HG03103 (cell line): Measurements from ENCODE around the gene LAMB2.
A peak's percentile ranks its signal among the peaks of the same experiment; 100 is the strongest.

ENCODE experiments used
- ATAC-seq: cut with Tn5 transposase; IDR thresholded peaks from one replicate; pipeline ENCODE4 v1.9.1; 2021; ENCODE audit warnings: low read depth; ENCODE audit not compliant: unreplicated experiment

The LAMB2 gene

DNA sequence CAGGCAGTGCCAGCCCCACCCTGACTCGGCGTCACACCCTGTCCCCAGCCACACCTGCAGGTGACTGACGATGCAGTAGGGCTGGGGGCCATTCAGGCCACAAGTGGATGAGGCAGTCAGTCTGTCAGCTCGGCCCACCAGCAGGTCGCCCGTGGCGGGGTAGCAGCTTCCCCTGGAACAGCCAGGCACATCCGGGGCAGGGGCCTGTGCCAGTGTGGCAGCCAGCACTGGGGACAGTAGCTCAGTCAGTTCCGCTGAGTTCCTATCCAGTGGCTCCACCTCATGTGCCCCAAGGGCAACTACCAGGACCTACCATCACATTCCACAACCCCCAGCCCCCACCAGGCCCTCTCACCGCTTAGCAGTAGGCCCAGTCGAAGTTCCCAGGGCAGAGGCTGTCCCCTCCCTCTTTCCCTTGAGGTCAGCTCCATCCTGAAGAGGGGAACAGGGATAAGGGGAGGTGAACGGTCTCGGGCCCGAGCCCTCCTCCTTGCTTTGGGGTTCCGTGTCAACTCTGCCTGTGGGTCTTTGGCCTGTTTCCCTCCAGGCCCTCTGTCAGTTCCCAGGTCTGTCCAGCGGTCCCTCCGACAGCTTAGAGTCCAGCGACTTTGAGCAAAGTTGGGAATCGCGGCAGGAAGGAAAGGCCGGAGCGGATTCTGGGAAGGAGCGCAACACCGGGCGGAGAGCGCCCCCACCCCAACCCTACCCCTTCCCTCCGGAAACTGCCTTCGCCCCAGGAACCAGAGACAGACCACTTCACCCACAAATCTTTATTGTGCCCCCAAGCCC is at the start of gene LAMB2:
Gene LAMB2 (minus strand): TSS at position 614 of the 789 bp plus-strand sequence. CDS start 183 bp downstream, at position 431.
- no peak for ATAC-seq

DNA sequence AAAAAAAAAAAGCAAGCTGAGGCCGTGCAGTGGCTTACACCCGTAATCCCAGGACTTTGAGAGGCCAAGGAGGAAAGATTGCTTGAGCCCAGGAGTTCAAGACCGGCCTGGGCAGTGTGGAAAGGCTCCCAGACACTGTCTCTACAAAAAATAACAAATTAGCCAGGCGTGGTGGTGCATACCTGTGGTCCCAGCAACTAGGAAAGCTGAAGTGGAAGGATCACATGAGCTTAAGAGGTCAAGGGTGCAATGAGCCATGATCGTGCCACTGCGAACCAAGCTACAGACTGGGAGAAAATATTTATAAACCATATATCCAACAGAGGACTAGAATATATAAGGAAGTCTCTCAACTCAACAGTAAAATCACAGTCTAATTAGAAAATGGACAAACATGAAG is 48.5 kb upstream of the LAMB2 start:
- ATAC-seq, result no peak

DNA sequence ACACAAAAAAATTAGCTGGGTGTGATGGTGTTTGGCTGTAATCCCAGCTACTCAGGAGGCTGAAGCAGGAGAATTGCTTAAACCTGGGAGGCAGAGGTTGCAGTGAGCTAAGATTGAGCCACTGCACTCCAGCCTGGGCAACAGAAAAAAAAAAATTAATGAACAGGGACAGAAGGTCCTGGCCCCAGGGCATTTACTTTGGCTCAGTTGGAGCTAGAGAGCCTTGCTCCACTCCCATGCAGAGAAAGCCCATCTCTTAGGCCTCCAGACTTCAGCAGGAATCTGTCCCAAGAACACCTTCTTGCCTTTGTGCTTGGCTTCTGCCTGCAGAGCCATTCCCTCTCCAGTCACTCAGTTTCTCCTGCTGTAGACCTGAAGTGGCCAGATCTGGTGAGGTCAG is 47.3 kb upstream of the LAMB2 start:
- ATAC-seq, result no peak

DNA sequence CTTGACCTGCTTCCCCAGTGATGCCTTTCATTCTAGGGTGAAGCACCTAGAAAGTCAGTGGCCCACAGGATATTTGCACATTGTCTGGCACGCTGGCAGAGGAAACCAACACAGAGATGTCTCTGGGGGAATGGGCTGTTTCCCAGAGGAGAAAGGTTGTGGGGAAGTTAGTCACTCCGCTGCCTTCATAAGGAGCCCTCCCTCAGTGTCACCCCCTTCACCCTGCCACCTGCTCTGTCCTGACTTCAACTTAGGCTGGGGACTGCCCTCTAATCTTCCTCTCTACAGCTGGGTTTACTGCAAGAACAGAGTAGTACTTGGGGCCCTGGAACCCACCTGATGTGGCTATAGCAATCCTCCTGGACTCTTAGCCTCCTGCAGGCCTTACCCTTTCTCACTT is 44.2 kb upstream of the LAMB2 start:
- no peak for ATAC-seq

DNA sequence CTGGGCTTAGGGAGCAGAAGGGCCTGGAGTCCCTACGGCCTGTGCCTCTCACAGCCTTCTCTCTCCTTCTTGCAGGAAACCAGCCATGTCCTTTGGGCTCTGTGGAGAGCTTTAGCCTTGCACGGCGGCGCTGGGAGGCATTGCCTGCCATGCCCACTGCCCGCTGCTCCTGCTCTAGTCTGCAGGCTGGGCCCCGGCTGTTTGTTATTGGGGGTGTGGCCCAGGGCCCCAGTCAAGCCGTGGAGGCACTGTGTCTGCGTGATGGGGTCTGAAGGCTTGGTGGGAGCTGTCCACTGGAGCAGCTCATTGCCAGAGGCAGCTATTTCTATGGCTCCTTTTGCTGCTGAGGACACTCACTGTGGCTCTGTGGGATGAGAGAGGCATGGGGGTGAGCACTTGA is 42.7 kb upstream of the LAMB2 start:
- ATAC-seq, result no peak

DNA sequence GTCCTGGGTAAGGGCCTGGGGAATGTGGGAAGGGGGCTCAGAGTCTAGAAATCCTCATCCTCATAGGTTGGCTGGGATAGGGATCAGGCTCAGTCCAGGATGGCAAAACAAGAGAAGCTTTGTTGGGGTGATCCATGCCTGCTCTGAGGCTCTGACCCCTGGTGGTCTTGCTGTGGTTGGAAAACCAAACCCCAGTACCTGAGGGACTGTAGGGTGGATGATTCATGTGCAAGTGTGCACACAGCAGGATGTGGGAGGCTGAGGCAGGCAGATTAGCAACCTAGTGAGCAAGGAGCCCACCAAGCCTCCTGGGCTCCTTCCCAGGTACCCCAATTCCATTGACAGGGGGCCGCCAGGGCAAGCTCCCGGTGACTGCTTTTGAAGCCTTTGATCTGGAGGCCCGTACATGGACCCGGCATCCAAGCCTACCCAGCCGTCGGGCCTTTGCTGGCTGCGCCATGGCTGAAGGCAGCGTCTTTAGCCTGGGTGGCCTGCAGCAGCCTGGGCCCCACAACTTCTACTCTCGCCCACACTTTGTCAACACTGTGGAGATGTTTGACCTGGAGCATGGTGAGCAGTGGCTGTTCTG is 41.6 kb upstream of the LAMB2 start:
- ATAC-seq, result no peak

DNA sequence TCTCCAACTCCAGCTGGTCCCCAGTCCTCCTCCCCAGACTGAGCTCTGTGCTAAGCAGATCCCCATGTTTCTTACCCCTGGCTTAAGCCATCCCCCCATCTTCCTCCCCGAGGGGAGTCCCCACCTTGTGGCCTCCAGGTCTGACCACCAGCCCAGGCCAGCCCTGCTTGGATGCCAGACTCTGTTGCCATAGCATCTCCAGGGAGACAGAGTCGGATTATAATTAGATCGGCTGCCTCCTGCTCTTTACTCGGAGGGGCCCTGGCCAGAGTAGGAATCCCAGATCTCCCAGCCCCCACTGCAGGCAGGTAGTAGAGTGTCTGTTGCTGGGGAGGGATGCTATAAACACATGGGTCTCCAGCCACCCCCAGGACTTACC is 40.9 kb upstream of the LAMB2 start:
- no peak for ATAC-seq

DNA sequence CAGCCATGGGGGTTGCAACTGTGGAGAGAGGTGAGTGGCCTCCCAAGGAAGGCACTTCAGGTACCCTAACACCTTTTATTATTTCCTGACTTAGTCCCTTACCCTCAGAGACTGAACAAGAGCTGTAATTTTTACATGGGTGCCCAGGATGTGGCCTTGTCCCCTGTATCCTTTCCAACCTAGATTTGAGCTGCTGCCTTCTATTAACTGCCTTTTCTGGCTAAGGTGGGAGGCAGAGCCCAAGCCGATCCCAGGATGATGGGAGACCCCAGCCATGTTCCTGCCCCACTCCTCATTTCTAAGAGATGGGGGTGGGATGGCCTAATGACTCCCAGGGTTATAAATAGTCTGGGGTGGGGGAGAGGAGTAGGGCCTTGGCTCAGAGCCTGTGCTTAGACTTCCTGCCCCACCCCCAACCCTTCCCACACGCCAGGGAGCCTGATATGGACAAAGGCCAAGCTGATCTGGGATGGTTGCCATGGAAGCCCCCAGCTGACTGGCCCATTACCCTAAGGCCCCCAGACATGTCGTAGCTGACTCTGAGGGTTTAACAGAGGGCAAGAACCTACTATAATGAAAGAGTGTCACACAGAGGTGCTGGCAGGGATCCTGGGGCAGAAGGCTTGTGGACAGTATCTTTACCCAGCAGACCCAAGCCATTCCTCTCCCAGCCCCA is 40.4 kb upstream of the LAMB2 start:
- no peak for ATAC-seq

DNA sequence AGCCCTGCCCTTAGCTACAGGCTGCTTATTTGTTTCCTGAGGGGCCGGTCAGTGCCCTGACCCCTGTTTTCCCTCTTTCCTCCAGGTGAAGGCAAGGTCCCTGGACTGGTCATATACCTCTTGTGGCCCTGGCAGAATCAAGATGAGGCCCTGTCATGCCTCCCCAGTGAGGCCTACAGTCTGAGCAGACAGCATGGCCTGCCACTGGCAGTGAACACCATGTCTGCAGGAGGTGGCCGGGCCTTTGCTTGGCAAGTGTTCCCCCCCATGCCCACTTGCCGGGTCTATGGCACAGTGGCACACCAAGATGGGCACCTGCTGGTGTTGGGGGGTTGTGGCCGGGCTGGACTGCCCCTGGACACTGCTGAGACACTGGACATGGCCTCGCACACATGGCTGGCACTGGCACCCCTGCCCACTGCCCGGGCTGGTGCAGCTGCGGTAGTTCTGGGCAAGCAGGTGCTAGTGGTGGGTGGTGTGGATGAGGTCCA is 39.7 kb upstream of the LAMB2 start:
- ATAC-seq, result no peak

DNA sequence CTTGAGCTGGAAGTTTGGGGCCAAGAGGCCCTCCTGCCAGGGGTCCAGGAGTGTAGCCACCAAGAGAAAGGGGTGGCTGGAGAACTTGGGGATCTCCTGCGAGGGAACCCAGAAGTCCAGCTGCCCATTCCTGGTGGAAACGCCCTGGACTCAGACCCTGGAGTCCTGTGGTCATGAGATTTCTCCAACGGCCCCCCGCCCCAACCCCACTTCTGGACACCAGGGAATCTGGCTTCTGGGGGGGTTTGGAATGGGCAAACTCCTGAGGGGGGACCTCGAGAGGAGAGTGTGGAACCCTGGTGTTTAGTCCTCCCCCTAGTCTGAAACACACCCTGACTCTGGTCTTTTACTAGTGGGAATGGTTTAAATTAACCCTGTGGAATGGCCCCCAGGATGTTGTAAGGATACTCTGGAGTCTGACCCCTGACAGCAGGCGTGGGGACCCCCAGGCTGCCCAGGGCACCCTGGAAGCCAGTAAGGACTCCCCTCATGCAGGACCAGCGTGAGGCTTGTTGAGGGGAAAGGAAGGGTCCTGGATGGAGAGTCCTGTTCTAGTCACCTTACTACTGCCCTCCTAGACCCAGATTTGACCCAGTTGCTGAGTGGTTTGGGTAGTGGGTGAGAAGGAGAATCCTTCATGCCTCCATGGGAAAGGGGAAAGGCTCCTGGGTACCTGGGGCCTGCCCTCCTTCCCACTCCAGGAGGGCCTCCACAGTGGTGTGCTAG is 39.1 kb upstream of the LAMB2 start:
- ATAC-seq, result no peak

DNA sequence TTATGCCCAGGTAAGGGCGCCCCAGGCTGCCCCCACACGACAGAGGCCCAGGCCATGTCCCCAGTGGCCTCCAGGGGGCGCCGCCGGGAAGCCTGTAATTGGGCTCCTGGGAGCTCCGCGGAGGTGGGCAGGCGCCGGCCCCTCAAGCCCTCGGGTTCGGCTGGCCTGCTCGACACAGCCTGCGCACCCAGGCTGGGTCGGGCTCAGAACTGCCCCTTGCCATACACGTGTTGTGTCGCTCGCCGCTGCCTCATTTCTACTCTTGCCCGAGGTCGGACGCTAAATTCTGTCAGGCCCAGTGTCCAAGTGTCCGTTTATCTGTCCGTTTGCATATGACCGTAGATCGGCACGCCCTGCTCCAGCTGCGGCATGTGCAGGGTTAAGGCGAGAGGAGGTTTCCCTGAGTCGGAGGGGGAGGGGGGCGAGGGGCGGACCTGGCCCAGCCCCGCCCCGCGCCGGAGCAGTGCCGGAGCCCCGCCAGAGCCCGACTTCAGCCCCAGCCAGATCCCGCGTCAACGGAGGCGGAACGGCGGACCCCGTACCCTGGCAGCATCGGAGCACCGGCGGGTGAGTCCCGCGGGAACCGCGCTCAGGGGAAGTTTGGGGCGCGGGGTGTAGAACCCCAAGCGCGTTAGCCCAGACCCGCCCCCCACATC is 38.4 kb upstream of the LAMB2 start, which contains the start of gene KLHDC8B:
Gene KLHDC8B (plus strand): TSS at position 480 of the 656 bp plus-strand sequence. CDS start 1,172 bp downstream, outside the sequence.
- peak; percentile 52 for ATAC-seq

DNA sequence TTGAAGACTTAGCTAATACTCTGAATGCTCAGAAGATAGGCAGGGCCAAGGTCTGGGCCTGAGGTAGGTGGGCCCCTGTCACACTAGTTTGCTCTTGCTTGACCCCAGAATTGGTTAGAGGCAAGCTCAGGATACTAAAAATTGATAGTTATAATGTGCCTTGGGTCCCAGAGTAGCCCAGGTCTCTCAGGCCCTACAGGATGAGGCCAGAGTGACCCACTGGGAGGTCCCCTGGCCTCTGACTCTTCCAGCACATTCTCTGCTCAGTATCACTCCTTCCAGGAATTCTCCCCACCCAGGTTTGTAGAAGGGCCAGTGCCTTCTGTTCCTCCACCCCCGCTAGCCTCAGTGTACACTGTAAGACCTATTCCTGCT is 37.9 kb upstream of the LAMB2 start:
- ATAC-seq, result no peak

DNA sequence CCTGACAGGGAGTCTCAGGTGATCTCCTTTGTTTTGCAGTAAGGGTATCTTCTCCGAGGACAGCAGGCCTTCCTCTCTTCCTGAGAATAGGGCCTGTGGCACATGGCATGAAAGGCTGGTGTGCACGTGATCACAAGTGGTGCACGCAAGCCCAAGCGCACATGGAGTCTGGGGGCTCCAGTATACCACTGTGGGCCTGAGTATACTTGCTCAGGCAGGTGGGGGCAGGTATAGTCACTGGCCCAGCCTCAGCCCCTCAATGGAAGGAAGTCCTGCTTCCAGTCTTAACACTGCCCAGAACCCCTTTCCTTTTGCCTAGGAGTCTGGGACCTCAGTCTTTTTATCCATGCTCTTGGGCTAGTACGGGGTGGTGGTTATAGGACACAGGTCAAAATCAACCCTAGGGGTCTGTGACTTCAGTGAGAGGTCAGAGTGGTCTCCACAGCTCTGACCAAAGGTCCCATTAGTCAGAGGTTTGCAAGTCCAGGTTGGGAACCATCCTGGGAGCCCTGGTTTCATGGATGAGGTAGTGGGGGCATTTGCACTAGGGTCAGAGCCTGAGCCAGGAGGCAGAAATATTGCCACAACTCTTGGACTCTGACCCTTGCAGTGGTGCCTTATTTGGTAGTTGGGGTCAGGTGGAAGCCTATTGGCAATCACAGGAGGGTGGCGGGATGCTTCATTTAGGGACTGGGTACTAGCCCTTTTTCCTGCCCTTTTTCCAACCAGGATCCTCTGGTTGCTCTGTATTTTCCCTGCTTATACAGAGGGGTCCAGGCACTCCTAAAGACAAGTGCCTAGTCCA is 34.1 kb upstream of the LAMB2 start:
- no peak for ATAC-seq

DNA sequence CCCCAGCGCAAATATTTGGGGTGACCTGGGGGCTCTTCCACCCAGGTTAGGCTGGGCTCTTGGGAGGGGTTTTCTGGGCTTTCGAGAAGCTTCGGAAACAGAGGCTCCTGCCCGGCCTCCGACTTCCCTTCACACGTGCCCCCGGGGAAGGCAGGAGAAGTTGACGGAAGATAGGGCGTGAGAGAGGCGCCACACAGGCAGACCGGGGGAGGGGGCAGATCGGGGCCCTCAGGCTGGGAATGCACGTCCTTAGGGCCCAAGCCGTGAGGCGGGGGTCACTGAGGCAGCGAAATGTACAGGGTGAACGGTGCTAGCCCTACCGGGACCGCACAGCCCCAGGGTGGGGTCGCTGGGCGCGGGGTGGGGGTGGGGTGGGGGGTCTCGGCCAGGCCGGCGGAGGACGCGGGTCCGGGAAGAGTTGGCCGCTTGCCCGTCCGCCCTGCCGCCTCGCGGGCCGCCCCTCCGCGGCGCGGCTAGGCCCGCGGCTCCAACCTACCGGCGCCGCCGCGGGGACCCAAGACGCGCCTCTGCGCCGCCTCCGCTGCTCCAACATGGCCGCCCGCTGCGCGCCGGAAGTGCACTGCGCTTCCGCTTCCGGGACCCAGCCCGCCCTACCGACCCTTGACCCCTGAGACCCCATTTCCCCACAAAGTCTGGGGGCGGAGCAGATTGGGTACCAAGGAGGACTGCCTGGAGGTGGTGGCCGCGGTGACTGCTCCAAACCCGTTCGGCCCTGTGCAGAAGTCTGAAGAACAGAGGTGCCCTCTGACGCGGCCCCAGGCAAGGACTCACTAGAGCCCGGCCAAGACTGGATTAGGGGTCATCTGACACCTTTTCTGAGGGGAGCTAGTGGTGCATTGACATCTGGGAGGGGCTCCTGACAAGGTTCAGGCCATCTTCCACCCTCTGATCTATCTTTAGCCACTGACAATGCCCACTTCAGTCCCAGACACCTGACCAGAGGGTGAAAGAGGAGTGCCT is 33.2 kb upstream of the LAMB2 start, which contains the start of gene CCDC71:
Gene CCDC71 (minus strand): TSS at position 561 of the 981 bp plus-strand sequence. CDS start 2,123 bp downstream, outside the sequence.
- peak; percentile 50 for ATAC-seq

DNA sequence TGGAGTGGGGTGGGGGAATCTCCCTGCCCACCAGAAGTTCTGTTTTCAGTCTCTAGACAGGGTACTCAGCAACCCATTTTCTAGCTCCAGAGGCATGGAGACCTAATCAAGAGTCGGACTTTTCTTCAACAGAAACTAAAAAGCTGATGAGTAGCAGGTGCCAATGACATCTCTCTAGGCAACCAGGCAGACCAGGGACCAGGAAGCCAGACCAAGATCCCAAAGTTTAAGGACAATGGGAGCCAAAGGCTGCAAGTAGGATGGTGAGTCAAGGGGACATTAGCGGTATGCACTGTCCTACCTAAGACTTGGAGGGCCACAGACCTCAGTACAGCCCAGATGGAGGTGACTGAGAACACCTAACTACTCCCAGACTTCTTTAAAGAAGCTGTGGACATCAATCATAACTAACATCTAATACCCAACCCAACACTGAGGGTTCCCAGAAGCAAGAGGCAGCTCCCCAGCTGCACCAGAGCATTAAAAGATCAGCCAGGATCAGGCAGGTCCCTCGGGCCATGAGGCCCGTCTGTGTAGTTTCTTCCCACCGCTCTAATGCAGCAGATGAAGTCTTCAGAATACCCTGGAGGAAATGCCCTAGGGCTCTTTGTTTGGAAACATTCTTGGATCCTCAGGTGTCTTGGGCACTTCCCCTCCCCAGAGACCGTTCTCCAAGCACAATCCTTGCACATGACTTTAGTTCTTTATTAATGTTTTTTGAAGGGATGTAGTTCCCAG is 32.3 kb upstream of the LAMB2 start:
- no peak for ATAC-seq

DNA sequence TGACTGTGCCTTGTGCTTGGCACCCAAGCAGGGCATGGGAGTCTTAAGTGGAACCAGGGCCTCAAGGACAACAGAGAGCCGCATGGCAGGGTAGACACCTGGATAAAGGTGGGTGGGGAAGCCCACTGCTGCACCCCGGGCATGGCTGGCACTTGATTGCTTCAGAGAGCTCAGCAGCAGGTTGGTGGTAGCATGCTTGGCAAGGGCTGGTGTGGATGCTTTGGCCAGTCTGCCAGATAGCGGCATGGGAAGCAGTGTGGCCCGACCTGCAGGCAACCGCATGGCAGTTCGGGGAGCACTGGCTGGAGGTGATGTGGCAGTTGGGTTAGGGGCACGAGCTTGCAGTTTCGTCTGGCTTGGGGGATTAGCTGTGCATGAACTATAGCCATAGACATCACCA is 30.8 kb upstream of the LAMB2 start:
- no peak for ATAC-seq

DNA sequence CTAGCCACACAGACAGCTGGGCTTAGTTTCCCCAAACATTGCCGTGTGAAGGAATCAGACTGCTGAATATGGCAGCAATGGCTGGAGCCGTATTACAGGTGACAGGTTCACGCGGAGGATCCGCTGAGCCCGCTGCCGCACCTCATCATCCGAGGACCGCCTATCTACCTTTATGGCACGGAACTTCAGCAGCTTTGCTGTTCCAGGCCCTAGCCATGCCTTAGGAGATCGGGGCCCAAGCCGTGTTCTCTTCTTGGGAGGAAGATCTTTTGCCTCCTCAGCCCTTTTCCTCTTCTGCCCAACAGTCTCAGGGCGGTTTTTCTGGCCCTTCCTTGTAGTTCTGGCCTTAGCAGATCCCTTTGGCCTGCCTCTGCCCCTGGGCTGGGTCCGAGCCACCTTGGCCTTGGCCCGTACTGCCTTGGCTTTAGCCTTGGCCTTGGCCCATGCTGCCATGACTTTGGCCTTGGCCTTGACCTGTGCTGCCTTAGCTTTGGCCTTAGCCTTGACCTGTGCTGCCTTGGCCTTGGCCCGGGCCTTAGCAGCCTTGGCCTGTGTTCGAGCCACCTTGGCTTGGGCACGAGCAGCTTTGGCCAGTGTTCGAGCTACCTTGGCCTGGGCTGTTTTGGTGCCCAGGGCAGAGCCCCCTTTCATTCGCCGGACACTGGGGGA is 30.0 kb upstream of the LAMB2 start:
- no peak for ATAC-seq
